Stimulated activated CD8-positive, alpha-beta memory T cell treated with anti-CD3 and anti-CD28 coated beads, Interleukin-7, amount 100 ng/mL, for 1 hour (primary cell): ENCODE data around the gene PRRT3.
"Not testable (repeated sequence)": the region's sequence is repeated elsewhere in the genome, so short reads cannot be mapped to it uniquely, and the experiment has no call there.

Experiments used
- DNase-seq, 2 donors: peaks; one replicate each; pipeline ENCODE4 v3.0.0-alpha.2; 2020; ENCODE audit warnings: low read depth in 2 of 2

PRRT3 gene

DNA sequence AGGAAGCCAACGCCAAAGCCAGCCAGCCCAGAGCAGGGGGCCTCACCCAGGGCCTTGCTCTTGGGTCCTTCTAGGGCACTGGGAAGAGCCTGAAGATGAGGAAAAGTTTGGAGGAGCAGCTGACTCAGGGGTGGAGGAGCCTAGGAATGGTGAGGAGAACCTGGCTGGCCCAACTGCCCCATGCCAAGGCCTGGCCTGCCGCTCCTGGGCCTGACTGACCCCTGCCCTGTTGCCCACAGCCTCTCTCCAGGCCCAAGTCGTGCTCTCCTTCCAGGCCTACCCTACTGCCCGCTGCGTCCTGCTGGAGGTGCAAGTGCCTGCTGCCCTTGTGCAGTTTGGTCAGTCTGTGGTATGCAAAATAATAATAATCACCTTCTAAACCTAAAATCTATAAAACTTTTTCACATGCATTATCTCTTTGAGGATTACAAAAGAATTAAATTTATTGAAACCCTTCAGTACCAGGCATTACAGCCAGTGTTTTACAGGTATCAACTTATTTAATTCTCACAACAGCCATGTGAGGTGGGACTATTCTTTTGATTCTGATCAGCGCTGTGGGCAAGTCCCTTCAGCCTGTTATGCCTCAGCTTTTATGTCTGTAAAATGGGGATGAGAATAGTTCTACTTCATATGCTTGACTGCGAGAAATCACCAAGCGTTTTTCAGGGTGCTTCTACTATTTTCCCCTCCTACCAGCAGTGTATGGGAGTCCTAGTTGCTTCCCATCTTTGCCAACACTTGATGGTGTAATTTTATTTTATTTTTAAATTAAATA, 33.8 kb downstream of the PRRT3 start:
- DNase-seq = no peak

DNA sequence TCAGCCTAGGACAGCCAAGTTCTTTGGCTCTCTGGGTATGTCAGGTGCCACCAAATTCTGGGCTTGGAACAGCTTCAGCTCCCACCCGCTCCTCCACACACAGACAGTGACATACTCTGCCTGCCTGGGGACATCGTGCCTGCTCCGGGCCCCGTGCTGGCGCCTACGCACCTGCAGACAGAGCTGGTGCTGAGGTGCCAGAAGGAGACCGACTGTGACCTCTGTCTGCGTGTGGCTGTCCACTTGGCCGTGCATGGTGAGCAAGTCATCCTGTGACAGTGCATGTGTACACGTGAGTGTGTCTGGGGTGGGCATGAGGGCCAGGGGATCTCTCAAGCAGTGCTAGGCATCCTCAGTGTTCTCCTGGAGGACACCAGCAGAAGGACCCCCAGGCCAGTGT, 34.4 kb downstream of the PRRT3 start:
- DNase-seq = no peak

DNA sequence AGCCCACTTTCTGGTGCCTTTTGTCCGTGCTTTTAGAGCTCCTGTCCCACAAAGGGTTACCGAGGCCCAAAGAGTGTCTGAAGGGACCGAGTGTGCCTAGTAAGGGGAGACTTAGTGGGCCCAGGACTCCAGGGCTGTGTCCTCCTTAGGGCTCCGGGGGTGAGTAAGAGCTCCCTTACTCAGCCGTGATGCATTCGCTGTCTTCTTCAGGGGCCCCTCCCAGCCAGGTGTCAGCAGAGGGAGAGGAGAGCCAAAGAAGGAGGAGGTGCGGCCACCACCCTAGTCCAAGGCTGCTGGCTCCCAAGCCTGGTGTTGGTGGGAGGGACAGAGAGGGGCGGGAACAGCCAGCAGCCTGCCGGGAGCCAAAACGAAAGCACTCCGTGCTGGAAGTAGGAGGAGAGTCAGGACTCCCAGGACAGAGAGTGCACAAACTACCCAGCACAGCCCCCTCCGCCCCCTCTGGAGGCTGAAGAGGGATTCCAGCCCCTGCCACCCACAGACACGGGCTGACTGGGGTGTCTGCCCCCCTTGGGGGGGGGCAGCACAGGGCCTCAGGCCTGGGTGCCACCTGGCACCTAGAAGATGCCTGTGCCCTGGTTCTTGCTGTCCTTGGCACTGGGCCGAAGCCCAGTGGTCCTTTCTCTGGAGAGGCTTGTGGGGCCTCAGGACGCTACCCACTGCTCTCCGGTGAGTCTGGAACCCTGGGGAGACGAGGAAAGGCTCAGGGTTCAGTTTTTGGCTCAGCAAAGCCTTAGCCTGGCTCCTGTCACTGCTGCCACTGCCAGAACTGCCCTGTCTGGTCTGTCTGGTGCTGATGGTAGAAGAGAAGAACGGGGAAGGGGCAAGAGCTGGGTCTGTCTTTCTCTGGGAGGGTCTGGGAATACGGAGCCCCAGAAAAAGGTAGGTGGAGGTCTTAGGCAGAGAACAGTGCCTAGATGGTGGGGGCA, 35.2 kb downstream of the PRRT3 start, which contains the start of gene IL17RC:
Gene IL17RC (plus strand): TSS at position 365 of the 947 bp plus-strand sequence. CDS start 218 bp downstream, at position 583.
- no peak for DNase-seq

DNA sequence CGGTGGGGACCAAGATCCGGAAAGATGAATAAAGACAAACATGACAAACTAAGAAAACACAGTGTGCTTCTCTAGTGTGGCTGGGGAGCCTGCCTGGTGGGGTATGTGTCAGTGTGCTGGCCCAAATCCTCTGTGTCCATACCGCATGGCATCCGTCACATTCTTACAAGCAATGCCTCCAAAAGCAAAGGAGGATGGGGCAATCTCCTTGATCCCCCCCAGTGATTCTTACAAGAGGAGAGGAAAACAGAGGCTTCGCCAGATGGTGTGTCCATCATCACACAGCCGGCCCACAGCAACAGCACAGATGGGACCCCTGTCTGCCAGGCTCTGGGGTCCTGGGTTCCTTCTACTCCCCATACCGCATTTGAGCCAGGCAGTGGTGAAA, 35.9 kb downstream of the PRRT3 start:
- DNase-seq = no peak

DNA sequence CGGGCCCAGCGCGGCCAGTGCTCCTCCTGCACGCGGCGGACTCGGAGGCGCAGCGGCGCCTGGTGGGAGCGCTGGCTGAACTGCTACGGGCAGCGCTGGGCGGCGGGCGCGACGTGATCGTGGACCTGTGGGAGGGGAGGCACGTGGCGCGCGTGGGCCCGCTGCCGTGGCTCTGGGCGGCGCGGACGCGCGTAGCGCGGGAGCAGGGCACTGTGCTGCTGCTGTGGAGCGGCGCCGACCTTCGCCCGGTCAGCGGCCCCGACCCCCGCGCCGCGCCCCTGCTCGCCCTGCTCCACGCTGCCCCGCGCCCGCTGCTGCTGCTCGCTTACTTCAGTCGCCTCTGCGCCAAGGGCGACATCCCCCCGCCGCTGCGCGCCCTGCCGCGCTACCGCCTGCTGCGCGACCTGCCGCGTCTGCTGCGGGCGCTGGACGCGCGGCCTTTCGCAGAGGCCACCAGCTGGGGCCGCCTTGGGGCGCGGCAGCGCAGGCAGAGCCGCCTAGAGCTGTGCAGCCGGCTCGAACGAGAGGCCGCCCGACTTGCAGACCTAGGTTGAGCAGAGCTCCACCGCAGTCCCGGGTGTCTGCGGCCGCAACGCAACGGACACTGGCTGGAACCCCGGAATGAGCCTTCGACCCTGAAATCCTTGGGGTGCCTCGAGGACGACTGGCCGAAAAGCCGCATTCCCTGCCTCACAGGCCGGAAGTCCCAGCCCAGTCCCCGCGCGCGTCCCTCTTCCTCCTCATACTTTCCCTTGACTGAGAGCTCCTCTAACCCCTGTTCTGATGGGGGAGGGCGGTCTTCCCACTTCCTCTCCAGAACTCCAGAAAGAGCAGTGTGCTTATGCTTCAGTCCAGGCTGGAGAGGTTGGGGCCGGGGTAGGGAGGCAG, 36.7 kb downstream of the PRRT3 start:
- no peak for DNase-seq

DNA sequence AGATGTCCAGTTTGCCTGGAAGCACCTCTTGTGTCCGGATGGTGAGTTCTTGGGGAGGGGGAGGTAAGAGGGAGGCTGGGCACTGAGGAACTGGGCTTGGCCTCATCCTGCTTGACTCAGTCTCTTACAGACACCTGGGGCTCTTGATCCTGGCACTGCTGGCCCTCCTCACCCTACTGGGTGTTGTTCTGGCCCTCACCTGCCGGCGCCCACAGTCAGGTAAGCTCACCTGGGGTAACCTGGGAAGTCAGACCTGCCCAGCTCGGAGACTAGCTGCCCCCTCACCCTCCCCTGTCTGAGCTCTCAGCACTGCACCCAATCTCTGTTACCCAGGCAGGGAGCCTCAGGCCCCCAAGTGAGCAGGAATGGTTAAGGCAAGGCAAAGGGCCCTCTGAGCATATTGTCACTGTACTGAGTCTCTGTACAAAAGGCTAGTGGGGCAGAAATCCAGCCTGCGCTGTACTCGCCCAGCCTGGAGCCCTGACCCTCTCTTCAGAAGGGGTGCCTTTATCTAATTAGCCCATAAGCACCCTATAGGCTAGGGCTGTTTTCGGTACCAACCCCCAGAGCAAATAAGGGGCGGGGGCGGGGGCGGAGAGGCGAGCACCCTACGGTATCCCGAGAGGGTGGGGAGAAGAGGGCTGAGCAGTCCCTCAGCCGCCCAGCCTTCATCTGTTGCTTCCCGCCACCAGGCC, 37.5 kb downstream of the PRRT3 start:
- DNase-seq = no peak

DNA sequence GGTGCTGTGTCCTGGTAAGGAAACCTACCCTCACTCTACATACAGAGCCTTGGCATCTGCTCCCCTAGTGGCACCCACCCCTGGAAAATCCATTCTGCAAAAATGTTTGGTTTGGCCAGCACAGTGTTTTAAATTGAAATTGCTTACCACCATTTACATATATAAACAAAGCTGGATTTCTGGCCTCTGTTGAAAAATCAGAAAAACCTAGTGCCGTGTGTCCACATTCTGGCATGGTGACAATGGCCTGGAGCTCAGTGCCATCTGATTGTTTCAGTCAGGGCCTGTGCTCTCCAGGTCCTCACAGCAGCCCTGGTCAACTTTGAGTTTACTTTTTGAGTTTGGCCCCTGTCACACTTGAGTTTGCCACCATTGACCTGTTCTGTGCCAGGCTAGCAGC, 38.2 kb downstream of the PRRT3 start:
- DNase-seq = no peak

DNA sequence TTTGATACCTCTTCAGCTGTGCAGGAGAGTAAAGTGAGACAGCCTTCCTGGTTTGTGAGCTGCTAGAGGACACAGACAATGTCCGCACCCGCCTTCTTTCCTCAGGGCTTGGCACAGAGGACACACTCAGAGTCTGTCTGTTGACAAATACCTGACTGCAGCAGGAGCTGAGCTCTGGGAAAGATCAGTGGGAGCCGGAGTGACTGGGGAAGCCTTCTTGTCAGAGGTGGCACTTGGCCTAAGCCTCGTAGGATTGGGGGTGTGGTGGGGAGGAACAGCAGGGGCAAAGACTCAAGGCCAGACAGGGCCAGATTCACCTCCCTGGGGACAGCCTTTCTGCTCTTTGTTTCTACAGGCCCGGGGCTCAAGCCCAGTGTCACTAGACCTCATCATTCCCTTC, 38.6 kb downstream of the PRRT3 start:
- DNase-seq = no peak

DNA sequence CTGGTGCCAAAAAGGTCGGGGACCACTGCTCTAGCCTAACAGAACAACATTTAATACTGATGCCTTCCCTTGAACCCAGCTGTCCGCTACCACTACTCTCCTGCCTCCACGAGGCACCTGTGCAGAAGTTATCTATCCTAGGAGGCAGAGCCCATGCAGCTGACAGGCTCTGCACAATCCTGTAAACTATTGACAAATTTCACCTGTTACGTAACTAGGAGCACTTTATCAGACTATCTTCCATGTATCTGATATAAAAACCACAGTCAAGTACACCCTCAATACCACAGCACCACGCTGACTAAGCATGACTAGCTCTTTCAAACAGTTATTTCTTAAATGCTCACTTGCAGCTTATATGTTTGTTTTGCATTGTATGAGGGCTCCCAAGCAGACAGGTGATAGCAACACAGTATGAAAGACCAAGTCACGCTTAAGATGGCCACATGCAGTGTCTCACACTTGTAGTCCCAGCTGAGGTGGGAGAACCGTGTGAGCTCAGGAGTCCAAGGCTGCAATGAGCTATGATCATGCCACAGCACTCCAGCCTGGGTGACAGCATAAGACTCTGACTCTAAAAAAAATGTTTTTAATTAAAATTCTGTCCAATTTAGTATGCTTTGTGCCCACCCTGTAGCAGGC, 39.8 kb downstream of the PRRT3 start:
- DNase-seq = no peak

DNA sequence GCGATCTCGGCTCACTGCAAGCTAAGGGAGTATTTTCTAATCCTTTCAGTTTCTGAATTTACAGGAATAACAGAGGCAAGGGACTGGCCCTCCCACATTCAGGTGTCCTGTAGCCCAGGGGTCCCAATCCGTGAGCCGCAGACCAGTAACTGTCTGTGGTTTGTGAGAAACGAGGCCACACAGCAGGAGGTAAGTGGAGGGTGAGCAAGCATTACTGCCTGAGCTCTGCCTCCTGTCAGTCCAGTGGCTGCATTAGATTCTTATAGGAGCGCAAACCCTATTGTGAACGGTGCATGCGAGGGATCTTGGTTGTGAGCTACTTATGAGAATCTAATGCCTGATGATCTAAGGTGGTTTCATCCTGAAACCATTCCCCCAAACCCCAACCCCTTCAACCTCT, 40.3 kb downstream of the PRRT3 start:
- DNase-seq = no peak

DNA sequence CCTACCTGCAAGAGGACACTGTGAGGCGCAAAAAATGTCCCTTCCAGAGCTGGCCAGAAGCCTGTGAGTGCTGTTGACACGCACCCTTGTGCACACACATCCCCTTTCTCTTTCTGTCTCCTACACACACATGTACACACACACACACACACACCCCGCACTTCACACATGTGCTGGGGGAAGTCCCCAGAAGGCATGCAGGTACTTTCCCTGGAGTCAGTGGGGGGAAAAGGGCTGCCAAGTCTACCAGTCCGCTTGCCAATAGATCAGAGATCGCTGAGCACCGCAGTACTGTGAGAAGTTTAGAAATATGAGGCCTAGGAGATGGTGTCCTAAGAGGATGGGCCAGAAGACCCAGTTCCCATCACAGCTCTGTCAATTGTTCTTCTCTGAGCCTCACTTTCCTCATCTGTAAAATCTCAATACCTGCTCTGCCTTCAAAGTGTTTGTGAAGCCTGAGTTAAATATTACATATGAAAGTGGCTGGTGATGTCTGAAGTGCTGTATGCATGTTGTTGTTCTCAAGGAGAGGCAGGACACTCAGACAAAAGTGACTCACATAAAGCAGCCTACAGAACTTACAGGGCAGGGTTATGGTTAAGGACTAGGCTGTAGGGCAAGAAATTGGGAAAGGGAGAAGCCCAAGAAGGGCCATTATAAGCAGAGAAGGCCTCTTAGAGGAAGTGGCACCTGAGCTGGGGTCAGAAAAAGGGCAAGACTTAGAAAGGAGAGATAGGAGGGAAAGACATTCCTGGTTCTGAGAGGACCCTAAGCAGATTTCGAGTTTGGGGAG, 42.8 kb downstream of the PRRT3 start:
- no peak for DNase-seq

DNA sequence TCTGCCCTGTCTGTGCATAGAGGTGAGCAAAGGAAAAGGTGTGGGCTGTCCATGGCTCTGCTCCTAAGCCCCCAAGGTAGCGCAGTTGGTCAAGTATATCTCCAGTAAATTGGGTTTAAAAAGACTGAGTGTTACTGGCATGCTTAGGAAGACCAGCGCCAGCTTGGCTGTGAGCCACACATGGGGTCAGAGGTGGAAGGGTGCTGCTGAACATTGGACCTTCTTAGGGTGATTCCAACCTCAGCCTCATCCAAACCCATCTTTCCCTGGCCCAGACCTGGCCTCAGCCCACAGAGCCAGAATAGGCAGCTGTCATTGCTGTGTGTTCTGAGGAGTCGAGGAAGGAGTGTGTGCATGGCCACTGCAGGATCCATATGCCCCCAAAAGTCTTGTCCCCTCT, 43.9 kb downstream of the PRRT3 start:
- DNase-seq = no peak

DNA sequence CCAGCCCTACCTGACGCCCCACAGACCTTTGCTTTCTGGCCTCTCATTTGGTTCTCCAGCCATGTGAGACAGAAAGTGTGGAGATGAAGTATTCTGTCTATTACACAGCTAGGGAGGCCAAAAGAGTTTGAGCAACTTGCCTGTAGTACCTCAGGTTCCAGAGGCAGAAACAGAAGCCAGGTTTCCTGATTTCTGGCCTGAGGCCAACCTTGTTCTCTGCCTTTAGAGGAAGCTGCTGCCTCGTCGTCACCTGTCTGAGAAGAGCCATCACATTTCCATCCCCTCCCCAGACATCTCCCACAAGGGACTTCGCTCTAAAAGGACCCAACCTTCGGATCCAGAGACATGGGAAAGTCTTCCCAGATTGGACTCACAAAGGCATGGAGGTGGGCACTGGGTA, 45.7 kb downstream of the PRRT3 start:
- DNase-seq = no peak

DNA sequence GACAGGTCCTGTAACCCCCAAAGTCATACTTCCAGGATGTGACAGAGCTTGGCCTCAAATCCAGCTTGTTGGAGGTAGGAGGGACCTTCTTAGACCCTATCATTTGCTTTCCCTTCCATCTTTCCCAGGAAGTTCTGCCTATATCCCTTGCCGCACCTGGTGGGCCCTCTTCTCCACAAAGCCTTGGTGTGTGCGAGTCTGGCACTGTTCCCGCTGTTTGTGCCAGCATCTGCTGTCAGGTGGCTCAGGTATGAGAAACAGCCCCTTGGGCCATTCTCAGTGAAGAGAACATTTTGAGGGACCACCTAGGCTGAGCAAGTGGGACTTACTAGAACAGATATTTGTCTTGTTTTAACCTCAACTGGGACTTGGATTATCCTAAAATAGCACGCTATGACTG, 48.3 kb downstream of the PRRT3 start:
- no peak for DNase-seq

DNA sequence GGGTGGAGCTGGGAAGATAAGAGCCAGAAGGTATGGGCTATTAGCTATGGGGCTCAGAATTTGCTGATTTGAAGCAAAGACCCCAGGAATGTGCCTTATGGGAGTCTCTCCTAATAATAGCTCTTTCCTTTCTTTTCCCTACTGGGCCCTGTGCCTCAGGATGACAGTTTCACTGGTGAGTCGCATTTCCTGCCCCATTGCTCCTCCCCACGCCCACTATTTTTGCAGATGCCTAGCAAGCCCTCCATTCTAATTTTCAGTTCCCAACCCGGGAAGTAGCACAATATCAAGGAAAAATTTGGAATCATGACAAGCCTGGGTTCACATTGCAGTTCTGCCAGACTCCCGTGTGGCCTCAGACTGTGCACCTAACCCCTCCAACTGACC, 49.0 kb downstream of the PRRT3 start:
- no peak for DNase-seq

DNA sequence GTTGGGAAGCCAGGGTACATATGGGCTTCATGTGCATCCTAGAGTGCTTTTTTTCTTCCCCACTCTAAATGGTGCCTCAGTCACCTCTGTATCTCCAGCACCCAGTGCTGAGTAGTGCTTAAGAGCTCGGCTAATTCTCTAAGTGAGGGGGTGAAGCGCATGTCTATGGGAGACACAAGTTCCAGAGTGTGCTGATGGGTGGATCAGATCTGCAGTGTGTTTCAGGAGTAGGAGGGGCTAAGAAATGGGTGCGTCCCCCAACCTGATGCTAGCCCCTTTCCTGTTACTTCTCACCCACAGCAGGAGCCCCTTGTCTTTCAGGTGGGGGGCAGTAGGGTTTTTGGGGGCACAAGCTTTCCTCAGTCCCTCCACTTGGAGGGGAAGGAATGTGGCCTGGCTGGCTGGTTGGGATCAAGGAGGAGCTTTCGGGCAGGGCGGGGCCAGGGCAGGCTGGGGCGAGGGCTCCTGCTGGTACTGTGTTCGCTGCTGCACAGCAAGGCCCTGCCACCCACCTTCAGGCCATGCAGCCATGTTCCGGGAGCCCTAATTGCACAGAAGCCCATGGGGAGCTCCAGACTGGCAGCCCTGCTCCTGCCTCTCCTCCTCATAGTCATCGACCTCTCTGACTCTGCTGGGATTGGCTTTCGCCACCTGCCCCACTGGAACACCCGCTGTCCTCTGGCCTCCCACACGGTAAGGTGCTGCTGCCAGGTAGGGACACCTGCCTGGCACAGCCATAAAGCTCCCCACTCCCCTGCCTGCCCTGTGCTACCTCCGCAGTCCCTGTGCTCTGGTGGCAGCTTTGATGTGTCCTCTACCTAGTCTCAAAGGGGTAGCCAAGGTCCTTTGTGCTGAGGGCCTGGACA, 49.6 kb downstream of the PRRT3 start, which contains the start of gene IL17RE:
Gene IL17RE (plus strand): TSS at position 477 of the 866 bp plus-strand sequence. CDS start 85 bp downstream, at position 562.
- DNase-seq = no peak

DNA sequence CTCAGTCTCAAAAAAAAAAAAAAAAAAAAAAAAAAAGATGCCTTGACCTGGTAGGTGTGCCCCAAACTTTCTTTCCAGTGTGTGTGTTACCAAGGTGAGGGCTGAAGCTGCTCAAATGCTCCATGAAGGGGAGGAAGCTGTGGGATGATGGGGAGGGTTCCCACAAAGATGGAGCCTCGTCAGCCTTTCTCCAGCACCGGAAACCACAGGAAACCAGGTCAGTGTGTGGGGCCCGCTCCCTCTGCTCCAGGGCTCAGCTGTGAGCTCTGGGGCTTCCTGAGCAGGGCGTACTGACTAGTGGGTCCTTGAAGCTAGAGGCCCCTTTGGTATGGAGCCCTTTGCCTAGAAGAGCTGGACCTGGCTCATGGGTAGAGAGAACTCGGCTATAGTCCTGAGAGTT, 50.2 kb downstream of the PRRT3 start:
- no peak for DNase-seq

DNA sequence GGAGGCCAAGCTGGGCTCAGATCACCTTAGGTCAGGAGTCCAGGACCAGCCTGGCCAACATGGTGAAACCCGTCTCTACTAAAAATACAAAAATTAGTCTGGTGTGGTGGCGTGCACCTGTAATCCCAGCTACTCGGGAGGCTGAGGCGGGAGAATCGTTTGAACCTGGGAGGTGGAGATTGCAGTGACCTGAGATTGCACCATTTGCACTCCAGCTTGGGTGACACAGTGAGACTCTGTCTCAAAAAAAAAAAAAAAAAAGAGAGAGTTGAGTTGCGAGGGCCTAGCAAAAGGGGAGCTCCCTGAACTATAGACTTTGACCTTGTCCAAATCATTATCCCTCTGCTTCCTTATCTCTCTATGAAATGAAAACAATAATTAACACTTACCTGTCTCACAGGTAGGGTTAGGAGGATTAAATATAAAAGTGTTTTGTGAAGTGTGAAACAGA, 51.2 kb downstream of the PRRT3 start:
- not testable (repeated sequence) for DNase-seq

DNA sequence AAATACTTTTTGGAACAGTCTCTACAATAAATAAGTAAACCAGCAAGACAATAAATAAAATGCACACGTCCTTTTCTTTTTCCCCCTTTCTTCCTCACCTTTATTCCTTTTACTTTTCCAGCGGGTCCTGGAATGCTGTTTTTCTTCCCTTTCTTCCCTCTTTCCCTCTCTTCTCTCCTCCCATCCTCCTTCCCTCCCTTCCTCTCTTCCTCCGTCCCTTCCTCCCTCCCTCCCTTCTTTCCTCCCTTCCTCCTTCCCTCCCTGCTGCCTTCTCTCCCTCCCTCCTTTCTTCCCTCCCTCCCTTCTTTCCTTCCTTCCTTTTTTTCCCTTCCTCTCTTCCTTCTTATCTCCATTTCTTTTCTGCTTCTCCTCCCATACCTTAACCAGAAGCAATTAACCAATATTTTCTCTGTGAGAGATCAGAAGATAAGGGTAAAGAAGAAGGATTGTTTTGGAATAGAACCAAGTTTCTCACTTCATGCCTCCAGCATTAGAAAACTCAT, 52.9 kb downstream of the PRRT3 start:
- no peak for DNase-seq
